Measurements from ENCODE around the gene CCNL2.
A peak's percentile ranks its signal among the peaks of the same experiment; 100 is the strongest.

Gene CCNL2

GRCh38 chr1:1344655-1345361 lies 54.3 kb downstream of the CCNL2 start:
- Histone ChIP-seq H3K27me3 (replicated peaks; ENCODE audit: insufficient read depth, low read length) (no peaks in the 10 kb centered on the region), H3K4me1 (ENCODE audit: low read length) (no peaks in the 10 kb centered on the region), H3K9me2 (replicated peaks; ENCODE audit: insufficient read depth, low read length) (no peaks in the 10 kb centered on the region), H3K4me2 (ENCODE audit: low read depth, low read length) (no peak overlapping the region), H2AFZ (ENCODE audit: low read length) (no peak overlapping the region), H3K9me3 (replicated peaks; ENCODE audit: insufficient read depth, low read length) (no peaks in the 10 kb centered on the region), H3K79me2 (ENCODE audit: low read length) (peaks cover 22% of the 10 kb centered on the region), H4K20me1 (ENCODE audit: insufficient read depth, low read length) (no peaks in the 10 kb centered on the region), H3K36me3 (replicated peaks; ENCODE audit: insufficient read depth, low read length) (no peaks in the 10 kb centered on the region), H3K9ac (ENCODE audit: low read length) (no peak overlapping the region), H3K27ac (ENCODE audit: low read length) (no peak overlapping the region), H3K4me3 (ENCODE audit: low read length) (no peak overlapping the region), H3F3A (ENCODE audit: insufficient read depth, low read length) (no peaks in the 10 kb centered on the region)
- no peak for DNase-seq
- TF ChIP-seq EZH2phosphoT487 (IDR thresholded peaks at IDR 0.05; ENCODE audit: low read length) = no peak
- peak; percentile 35; the same call in 1 of the 2 replicates for TF ChIP-seq CTCF (IDR thresholded peaks at IDR 0.05; ENCODE audit: low read length)

- Histone ChIP-seq H3F3A (ENCODE audit: insufficient read depth, low read length) (no peaks in the 10 kb centered on the region), H3K9me2 (replicated peaks; ENCODE audit: insufficient read depth, low read length) (no peaks in the 10 kb centered on the region), H3K9ac (ENCODE audit: low read length) (no peak overlapping the region), H4K20me1 (ENCODE audit: insufficient read depth, low read length) (no peaks in the 10 kb centered on the region), H3K4me1 (ENCODE audit: low read length) (no peaks in the 10 kb centered on the region), H3K4me3 (ENCODE audit: low read length) (no peak overlapping the region), H2AFZ (ENCODE audit: low read length) (no peak overlapping the region), H3K4me2 (ENCODE audit: low read depth, low read length) (no peak overlapping the region), H3K36me3 (replicated peaks; ENCODE audit: insufficient read depth, low read length) (no peaks in the 10 kb centered on the region), H3K27ac (ENCODE audit: low read length) (no peak overlapping the region), H3K79me2 (ENCODE audit: low read length) (peaks cover 22% of the 10 kb centered on the region), H3K27me3 (replicated peaks; ENCODE audit: insufficient read depth, low read length) (no peaks in the 10 kb centered on the region), H3K9me3 (replicated peaks; ENCODE audit: insufficient read depth, low read length) (no peaks in the 10 kb centered on the region)
- no peak for DNase-seq
- TF ChIP-seq CTCF (IDR thresholded peaks at IDR 0.05; ENCODE audit: low read length) (no peak), EZH2phosphoT487 (IDR thresholded peaks at IDR 0.05; ENCODE audit: low read length) (no peak), EZH2 (optimal IDR thresholded peaks at IDR 0.05; ENCODE audit: low read depth, low read length) (no peak)
These were observed 55.2 kb downstream of the CCNL2 start for GRCh38 chr1:1343811-1344421.

- H3K4me1 ChIP-seq (ENCODE audit: low read length) = no peaks in the 10 kb centered on the region
- H3K36me3 ChIP-seq (replicated peaks; ENCODE audit: insufficient read depth, low read length) = no peaks in the 10 kb centered on the region
- H3K79me2 ChIP-seq (ENCODE audit: low read length) = peaks cover 13% of the 10 kb centered on the region
- no peak for DNase-seq
- no peaks in the 10 kb centered on the region for H3K9me3 ChIP-seq (replicated peaks; ENCODE audit: insufficient read depth, low read length)
- H3K9me2 ChIP-seq (replicated peaks; ENCODE audit: insufficient read depth, low read length) = no peaks in the 10 kb centered on the region
- no peak overlapping the region for H3K9ac ChIP-seq (ENCODE audit: low read length)
- H2AFZ ChIP-seq (ENCODE audit: low read length) = no peak overlapping the region
- H3K4me3 ChIP-seq (ENCODE audit: low read length) = no peak overlapping the region
- no peak overlapping the region for H3K27ac ChIP-seq (ENCODE audit: low read length)
- no peaks in the 10 kb centered on the region for H3F3A ChIP-seq (ENCODE audit: insufficient read depth, low read length)
- no peaks in the 10 kb centered on the region for H4K20me1 ChIP-seq (ENCODE audit: insufficient read depth, low read length)
- H3K27me3 ChIP-seq (replicated peaks; ENCODE audit: insufficient read depth, low read length) = no peaks in the 10 kb centered on the region
- TF ChIP-seq CTCF (IDR thresholded peaks at IDR 0.05; ENCODE audit: low read length) (no peak), EZH2 (optimal IDR thresholded peaks at IDR 0.05; ENCODE audit: low read depth, low read length) (no peak), EZH2phosphoT487 (IDR thresholded peaks at IDR 0.05; ENCODE audit: low read length) (no peak)
- no peak overlapping the region for H3K4me2 ChIP-seq (ENCODE audit: low read depth, low read length)
These were observed 56.5 kb downstream of the CCNL2 start for GRCh38 chr1:1342584-1343115.
